Stimulated activated CD4-positive, alpha-beta T cell treated with anti-CD3 and anti-CD28 coated beads, Interleukin-4, amount 100 ng/mL, for 48 hours (primary cell): ENCODE data around the gene LGMN.
"Not testable (repeated sequence)": the region's sequence is repeated elsewhere in the genome, so short reads cannot be mapped to it uniquely, and the experiment has no call there.

Experiments used
- DNase-seq, 2 donors: peaks; one replicate each; pipeline ENCODE4 v3.0.0-alpha.2; 2020; ENCODE audit warnings: low read depth in 2 of 2

LGMN gene

GRCh38 chr14:92694807-92695206 lies 53.6 kb downstream of the LGMN start:
- DNase-seq, result no peak

- DNase-seq, result no peak
Measured at GRCh38 chr14:92693998-92694795, 54.2 kb downstream of the LGMN start.

DNA sequence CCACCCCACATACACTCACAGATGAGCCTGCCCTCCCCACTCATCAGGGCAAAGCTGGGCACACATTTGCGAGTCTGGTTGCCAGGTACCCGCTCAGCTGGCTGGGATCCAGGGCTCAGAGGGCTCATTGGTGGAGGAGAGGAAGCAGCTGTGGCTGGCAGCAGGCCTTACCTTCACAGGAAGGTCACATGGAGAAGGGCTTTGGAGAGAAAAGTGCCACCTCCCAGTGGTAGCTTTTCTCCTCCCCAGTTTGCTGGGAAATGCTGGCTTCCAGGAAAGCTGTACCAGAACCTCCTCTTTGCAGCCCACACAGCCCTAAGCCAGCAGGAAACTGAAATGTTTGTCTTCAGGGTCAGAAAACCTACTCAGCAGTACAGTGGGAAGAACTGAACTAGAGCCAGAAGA lies 55.6 kb downstream of the LGMN start:
- no peak for DNase-seq

DNA sequence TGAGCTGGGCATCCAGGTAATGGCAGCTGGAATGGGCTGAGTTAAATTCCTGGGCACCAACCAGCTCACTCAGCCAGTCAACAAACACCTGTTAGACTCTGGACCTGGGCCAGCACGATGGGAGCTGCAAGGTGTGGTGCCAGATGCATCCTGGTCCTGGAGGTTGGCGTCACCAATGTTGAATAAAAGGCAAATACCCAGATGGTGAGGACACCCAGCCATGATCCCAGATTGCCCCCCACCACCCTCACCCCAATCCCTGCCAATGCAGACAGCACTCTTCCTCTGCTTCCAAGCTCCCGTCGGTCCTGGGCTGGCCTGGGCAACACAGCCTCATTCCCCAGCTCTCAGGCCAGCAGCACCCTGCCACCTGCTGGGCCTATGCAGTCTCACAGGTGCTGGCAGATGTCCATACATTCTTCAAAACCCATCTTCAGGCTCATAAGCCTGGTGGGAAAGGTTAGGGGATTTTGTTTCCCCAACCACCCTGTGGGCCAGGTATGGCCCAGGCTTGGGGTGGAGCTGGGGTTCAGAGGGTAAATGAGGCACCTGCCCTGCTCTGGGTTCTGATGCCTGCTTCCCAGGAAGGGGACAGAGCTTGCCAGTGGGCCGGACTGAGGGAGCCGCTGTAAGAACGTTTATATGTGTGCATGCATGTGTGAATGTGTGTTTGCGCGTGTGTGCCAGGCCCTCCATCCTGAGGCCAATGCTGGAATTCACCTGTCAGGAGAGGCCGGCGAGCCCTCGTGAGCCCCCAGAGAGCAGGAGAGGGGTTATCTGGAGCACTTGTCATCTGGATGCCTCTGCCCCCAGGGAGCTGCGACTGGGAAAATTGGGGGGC lies 58.0 kb downstream of the LGMN start:
- no peak for DNase-seq

GRCh38 chr14:92688434-92689375 lies 59.7 kb downstream of the LGMN start:
- DNase-seq, result no peak

- no peak for DNase-seq
Measured at GRCh38 chr14:92687681-92688433, 60.6 kb downstream of the LGMN start.

- DNase-seq, result peak; percentile 34 to 65
Measured at GRCh38 chr14:92686900-92687427, 61.5 kb downstream of the LGMN start.

DNA sequence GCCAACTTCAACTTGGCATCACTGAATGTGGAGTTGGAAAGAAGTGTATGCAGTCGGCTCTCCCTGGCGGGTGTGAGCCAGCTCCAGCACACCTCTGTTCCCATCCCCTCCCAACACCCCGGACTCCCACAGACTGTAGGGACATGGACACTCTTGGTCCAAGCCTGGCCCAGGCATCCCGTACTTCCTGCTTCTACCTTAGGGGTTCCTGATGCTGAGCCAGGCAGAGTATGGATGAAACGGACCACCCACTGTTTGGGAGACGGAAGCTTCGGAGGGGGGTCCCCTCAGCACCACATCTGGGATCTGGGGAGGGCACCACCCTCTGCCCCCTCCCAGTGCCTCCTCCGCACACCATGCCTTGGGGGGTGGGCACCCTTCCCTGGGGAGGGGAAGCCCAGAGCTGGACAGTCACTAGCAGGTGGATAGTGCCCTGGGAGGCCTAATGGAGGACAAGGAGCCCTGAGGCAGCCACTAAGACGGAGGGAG lies 62.0 kb downstream of the LGMN start:
- no peak for DNase-seq

DNA sequence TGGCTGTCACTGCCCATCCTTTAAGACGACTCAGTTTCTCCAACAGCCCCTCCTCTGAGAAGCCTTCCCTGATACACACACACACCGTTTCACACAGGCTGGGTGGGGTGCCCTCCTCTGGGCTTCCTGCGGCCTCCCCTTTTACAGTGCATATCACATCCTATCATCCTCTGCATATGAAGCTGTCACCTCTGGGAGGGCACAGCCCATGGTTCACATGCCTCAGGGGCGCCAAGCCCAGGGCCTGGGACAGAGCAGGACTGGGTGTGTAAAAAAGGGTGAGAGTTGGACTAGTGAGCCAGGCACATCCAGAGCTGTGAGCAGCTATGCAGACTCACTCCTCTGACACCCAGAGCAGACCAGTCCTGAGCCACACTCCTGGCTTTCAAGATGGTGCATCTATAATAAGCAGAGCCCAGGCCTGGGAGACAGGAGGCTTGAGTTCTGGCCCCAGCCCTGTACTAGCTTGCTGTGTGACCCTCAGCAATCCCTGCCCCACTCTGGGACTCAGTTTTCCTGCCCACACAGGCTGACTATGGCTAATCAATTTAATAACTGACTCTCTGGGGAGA lies 62.6 kb downstream of the LGMN start:
- no peak for DNase-seq

GRCh38 chr14:92684801-92685560 lies 63.4 kb downstream of the LGMN start:
- no peak for DNase-seq

DNA sequence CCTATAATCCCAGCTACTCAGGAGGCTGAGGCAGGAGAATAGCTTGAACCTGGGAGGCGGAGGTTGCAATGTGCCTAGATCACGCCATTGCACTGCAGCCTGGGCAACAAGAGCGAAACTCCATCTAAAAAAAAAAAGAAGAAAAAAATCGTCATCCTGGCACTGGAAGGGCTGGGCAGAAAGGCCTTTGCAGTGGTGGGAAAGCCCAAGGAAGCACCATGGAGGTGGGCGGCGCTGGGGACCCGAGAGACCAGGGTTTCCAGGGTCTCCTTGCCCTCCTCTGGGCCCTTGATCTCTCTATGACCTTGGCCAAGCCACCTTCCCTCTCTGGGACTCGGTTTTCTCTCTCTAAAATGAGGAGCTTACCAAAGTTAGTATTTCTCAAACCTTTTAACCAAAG lies 65.4 kb downstream of the LGMN start:
- DNase-seq, result no peak

- peak; percentile 62 to 65 for DNase-seq
Measured at GRCh38 chr14:92680781-92681650, 67.4 kb downstream of the LGMN start.

- DNase-seq, result not testable (repeated sequence)
Measured at GRCh38 chr14:92680330-92680729, 68.1 kb downstream of the LGMN start.

DNA sequence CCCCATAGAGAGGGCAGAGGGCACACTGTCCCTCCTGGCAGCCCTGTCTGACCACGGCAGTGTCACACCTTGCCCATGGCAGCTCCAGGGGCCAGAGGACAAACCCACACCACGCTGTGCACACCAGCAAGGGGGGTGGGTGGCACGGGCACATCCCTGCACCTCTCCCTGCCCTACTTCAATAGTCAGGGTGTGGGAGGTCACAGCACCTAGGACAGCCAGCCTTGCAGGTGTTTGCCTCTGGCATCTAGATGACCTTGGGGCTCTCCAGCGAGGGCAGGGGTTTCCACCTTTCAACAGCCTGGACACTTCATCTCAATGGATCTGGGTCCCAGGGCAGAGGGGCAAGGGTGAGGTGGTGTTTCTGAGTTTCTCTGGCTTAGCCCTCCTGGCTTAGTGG lies 69.2 kb downstream of the LGMN start:
- DNase-seq, result no peak

- no peak for DNase-seq
Measured at GRCh38 chr14:92678766-92679165, 69.7 kb downstream of the LGMN start.

DNA sequence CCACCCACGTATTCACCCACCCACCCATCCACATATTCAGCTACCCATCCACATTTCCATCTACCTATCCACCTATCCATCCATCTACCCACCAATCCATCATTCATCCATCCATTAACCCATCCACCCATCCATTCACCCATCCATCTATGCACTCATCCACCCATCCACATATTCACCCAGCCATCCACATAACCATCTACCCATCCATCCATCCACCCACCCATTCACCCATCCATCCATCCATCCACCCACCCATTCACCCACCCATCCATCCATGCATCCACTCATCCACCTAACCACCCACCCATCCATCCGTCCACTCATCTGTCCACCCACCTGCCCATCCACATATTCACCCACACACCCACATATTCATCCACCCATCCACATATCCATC lies 70.5 kb downstream of the LGMN start:
- DNase-seq, result no peak

DNA sequence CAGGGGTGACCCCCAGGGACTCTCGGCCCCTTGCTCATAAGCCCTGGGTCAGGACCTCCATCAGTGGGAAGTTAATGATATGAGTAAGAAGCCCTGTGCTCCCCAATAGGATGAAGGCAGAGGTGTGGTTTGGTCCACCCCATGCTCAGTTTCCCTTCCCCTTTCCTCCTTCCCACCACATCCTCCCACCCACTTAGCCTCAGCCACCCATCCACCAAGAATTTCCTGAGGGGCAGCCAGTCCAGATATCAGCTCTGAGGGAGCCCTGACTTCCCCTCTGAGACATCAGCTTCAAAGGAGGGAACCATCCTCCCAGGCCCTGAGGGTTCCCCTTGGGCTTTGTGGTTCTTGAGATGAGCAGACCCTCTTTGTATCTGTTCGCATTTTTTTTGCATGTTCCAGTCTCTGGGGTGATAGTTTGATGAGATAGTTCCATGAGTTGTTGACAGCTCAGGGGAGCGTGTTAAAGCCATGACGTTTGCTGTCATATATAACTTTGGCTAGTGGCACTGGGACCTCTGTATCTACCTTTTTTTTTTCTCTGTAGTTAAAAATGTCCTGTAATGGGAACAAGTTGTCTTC lies 71.2 kb downstream of the LGMN start:
- peak in 1 of 2 donors; percentile 73 for DNase-seq

DNA sequence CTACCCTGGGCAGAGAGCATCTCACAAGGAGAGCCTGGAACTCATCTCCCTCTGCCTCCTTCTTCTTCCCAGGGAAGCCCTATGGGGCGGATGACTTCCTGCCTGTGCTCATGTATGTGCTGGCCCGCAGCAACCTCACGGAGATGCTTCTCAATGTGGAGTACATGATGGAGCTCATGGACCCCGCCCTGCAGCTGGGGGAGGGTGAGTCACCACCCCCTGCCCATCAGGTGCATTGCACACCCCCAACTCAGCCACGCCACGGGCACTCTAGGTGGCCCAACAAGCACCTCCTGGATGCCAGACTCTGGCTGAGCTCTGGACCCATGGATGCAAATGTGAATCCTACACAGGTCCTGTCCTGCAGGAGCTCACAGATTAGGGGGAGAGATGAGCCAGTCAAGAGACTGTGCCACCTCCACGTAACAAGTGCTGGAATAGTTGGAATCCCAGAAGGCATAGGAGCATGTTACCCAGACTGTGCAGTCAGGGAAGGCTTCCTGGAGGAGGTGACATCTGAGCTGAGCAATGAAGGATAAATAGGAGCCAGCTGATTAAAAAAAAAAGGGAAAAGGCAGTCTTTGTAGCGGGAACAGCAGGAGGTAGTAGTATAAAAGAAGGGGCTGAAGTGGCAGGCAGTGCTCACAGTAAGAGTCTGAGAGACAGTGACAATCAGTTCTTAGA lies 71.9 kb downstream of the LGMN start:
- DNase-seq, result no peak
